ENCODE data around the gene NRXN3. TPM values are rescaled to one million over a fixed set of nuclear protein-coding genes. Genes with fewer than 3 reads are reported as not detected.

Gene NRXN3
- total and polyA plus RNA-seq, 2 of the 13 experiments (the other 11 are each of a cell fraction or from before 2014, with no cell fraction given): 0.03 TPM; not detected in 1

DNA sequence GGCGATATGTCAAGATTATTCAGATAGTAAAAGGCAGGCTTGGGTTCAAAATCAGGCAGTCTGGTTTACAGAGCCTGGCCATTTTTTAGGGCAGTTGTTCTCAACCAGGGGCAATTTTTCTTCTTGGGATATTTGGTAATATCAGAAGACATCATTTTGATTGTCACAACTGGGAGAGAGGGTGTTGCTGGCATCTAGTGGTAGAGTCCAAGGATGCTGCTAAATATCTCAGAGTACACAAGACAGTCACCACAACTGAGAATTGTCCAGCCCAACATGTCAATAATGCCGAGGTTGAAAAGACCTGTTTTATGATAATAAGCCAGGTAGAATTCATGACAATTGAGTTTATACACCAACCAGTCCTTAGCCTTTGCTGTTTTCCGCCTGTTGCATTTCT, 733.9 kb downstream of the NRXN3 start:
- DNase-seq (ENCODE audit: low spot score) (no peak), FAIRE-seq (no peak), ATAC-seq (no peak)
- intact Hi-C loops (cut with micrococcal nuclease; ENCODE audit: unreplicated experiment) (no loop called here), in situ Hi-C loops (cut with HindIII; ENCODE audit: extremely low pct_ligation_motif_present, low pct_unique_long_range_greater_than_20kb) (no loop called here)
- no peaks in the 10 kb centered on the region for H4K20me1 ChIP-seq (ENCODE audit: insufficient read depth, low read length)
- WGBS (ENCODE audit: low lambda C conversion rate): 31% methylated on average over 3 of the region's 3 CpGs
- H2AFZ ChIP-seq (ENCODE audit: low read length): no peak overlapping the region
- no peak overlapping the region for H3K4me2 ChIP-seq (ENCODE audit: low read depth, low read length)
- no peaks in the 10 kb centered on the region for H3K4me1 ChIP-seq (ENCODE audit: insufficient read depth, low read length)
- ChIA-PET POLR2A (no interaction called here), CTCF (ENCODE audit: low intra/inter-chr PET ratio, low total read pairs) (no interaction called here)
- H3K4me3 ChIP-seq (replicated peaks in 1 of 3; ENCODE audit: insufficient read depth in 1 of 3, low read depth in 2 of 3, low read length in 3 of 3): no peak overlapping the region
- TF ChIP-seq ZNF431 (CRISPR knock-in tag; IDR thresholded peaks at IDR 0.05; ENCODE audit: borderline replicate concordance, low read depth) (no peak), SIN3B (IDR thresholded peaks at IDR 0.05; ENCODE audit: low read length) (no peak), GTF2F1 (IDR thresholded peaks at IDR 0.05; ENCODE audit: low read length) (no peak)
- H3K9me3 ChIP-seq (ENCODE audit: low read length): no peaks in the 10 kb centered on the region
- no peak overlapping the region for H3K9ac ChIP-seq (ENCODE audit: insufficient read depth, low read depth, low read length)
- no peaks in the 10 kb centered on the region for H3K36me3 ChIP-seq (replicated peaks in 1 of 2; ENCODE audit: control insufficient read depth in 1 of 2, insufficient read depth in 2 of 2, low read length in 2 of 2)
- H3K79me2 ChIP-seq (ENCODE audit: insufficient read depth, low read length): no peaks in the 10 kb centered on the region
- BruUV-seq (replicated peaks): no TSS peak
- H3K27ac ChIP-seq (ENCODE audit: extremely low read length, insufficient read depth, low read length): no peak overlapping the region
- no peaks in the 10 kb centered on the region for H3K27me3 ChIP-seq (ENCODE audit: control insufficient read depth in 1 of 2, insufficient read depth in 2 of 2, low read length in 2 of 2)

DNA sequence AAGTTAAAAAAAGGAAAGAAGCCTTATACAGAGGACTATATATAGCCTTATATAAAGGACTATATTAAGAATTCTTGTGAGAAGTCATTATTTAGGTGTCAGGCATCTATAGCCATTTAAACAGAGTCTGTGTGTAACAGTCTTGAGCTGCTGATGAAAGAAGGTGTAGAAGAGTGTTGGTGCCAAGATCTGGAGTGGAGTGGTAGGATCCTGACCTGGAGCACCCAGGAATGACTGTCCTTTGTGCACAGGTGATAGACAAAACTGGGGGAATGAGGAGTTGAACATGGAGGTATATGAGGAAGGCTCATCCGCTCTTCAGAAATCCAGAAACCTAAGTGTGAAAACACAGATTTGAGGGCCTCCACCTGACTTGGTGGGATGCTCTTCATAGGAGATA, 747.3 kb downstream of the NRXN3 start:
- TF ChIP-seq, protein P1, sequence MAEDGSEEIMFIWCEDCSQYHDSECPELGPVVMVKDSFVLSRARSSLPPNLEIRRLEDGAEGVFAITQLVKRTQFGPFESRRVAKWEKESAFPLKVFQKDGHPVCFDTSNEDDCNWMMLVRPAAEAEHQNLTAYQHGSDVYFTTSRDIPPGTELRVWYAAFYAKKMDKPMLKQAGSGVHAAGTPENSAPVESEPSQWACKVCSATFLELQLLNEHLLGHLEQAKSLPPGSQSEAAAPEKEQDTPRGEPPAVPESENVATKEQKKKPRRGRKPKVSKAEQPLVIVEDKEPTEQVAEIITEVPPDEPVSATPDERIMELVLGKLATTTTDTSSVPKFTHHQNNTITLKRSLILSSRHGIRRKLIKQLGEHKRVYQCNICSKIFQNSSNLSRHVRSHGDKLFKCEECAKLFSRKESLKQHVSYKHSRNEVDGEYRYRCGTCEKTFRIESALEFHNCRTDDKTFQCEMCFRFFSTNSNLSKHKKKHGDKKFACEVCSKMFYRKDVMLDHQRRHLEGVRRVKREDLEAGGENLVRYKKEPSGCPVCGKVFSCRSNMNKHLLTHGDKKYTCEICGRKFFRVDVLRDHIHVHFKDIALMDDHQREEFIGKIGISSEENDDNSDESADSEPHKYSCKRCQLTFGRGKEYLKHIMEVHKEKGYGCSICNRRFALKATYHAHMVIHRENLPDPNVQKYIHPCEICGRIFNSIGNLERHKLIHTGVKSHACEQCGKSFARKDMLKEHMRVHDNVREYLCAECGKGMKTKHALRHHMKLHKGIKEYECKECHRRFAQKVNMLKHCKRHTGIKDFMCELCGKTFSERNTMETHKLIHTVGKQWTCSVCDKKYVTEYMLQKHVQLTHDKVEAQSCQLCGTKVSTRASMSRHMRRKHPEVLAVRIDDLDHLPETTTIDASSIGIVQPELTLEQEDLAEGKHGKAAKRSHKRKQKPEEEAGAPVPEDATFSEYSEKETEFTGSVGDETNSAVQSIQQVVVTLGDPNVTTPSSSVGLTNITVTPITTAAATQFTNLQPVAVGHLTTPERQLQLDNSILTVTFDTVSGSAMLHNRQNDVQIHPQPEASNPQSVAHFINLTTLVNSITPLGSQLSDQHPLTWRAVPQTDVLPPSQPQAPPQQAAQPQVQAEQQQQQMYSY (CRISPR knock-in tag; IDR thresholded peaks at IDR 0.05): peak; percentile 91
- no peak for TF ChIP-seq NCOA1 (CRISPR knock-in tag; IDR thresholded peaks at IDR 0.05)
- TF ChIP-seq, protein P2, sequence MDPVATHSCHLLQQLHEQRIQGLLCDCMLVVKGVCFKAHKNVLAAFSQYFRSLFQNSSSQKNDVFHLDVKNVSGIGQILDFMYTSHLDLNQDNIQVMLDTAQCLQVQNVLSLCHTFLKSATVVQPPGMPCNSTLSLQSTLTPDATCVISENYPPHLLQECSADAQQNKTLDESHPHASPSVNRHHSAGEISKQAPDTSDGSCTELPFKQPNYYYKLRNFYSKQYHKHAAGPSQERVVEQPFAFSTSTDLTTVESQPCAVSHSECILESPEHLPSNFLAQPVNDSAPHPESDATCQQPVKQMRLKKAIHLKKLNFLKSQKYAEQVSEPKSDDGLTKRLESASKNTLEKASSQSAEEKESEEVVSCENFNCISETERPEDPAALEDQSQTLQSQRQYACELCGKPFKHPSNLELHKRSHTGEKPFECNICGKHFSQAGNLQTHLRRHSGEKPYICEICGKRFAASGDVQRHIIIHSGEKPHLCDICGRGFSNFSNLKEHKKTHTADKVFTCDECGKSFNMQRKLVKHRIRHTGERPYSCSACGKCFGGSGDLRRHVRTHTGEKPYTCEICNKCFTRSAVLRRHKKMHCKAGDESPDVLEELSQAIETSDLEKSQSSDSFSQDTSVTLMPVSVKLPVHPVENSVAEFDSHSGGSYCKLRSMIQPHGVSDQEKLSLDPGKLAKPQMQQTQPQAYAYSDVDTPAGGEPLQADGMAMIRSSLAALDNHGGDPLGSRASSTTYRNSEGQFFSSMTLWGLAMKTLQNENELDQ (CRISPR knock-in tag; IDR thresholded peaks at IDR 0.05; ENCODE audit: borderline replicate concordance): no peak
- no peak for TF ChIP-seq SALL2 (CRISPR knock-in tag; IDR thresholded peaks at IDR 0.05)
- Histone ChIP-seq H3K27ac (ENCODE audit: extremely low read length, insufficient read depth, low read length) (no peak overlapping the region), H3K4me2 (ENCODE audit: low read depth, low read length) (no peak overlapping the region), H3K36me3 (replicated peaks in 1 of 2; ENCODE audit: control insufficient read depth in 1 of 2, insufficient read depth in 2 of 2, low read length in 2 of 2) (no peaks in the 10 kb centered on the region), H3K9ac (ENCODE audit: insufficient read depth, low read depth, low read length) (no peak overlapping the region), H4K20me1 (ENCODE audit: insufficient read depth, low read length) (no peaks in the 10 kb centered on the region), H3K27me3 (ENCODE audit: control insufficient read depth in 1 of 2, insufficient read depth in 2 of 2, low read length in 2 of 2) (no peaks in the 10 kb centered on the region), H3K4me1 (ENCODE audit: insufficient read depth, low read length) (no peaks in the 10 kb centered on the region), H2AFZ (ENCODE audit: low read length) (no peak overlapping the region), H3K9me3 (ENCODE audit: low read length) (no peaks in the 10 kb centered on the region), H3K4me3 (replicated peaks in 1 of 3; ENCODE audit: insufficient read depth in 1 of 3, low read depth in 2 of 3, low read length in 3 of 3) (no peak overlapping the region), H3K79me2 (ENCODE audit: insufficient read depth, low read length) (no peaks in the 10 kb centered on the region)
- POLR2A ChIA-PET: no interaction called here
- in situ Hi-C loops (cut with HindIII; ENCODE audit: extremely low pct_ligation_motif_present, low pct_unique_long_range_greater_than_20kb): no loop called here
- 90% methylated on average over 1 of the region's 1 CpG for WGBS (ENCODE audit: low lambda C conversion rate)
- CTCF ChIA-PET (ENCODE audit: low intra/inter-chr PET ratio, low total read pairs): no interaction called here
- DNase-seq (ENCODE audit: low spot score) (no peak), FAIRE-seq (no peak), ATAC-seq (no peak)
- intact Hi-C loops (cut with micrococcal nuclease; ENCODE audit: unreplicated experiment): no loop called here
- no TSS peak for BruUV-seq (replicated peaks)

All from HepG2 (cell line).